GM12873 (cell line): ENCODE data around the gene SMYD5.

Source experiments
- TF ChIP-seq, protein P1 (sequence below): IDR thresholded peaks from 2 replicates; pipeline ENCODE4 v1.5.1; 2012; ENCODE audit warnings: low read depth, mild to moderate bottlenecking, moderate library complexity, low read length, control low read depth; ENCODE audit not compliant: insufficient read depth; ENCODE audit errors: missing control alignments

The SMYD5 gene

GRCh38 chr2:73176205-73176880 is 37.7 kb upstream of the SMYD5 start:
- TF ChIP-seq, protein P1, sequence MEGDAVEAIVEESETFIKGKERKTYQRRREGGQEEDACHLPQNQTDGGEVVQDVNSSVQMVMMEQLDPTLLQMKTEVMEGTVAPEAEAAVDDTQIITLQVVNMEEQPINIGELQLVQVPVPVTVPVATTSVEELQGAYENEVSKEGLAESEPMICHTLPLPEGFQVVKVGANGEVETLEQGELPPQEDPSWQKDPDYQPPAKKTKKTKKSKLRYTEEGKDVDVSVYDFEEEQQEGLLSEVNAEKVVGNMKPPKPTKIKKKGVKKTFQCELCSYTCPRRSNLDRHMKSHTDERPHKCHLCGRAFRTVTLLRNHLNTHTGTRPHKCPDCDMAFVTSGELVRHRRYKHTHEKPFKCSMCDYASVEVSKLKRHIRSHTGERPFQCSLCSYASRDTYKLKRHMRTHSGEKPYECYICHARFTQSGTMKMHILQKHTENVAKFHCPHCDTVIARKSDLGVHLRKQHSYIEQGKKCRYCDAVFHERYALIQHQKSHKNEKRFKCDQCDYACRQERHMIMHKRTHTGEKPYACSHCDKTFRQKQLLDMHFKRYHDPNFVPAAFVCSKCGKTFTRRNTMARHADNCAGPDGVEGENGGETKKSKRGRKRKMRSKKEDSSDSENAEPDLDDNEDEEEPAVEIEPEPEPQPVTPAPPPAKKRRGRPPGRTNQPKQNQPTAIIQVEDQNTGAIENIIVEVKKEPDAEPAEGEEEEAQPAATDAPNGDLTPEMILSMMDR = no peak

DNA sequence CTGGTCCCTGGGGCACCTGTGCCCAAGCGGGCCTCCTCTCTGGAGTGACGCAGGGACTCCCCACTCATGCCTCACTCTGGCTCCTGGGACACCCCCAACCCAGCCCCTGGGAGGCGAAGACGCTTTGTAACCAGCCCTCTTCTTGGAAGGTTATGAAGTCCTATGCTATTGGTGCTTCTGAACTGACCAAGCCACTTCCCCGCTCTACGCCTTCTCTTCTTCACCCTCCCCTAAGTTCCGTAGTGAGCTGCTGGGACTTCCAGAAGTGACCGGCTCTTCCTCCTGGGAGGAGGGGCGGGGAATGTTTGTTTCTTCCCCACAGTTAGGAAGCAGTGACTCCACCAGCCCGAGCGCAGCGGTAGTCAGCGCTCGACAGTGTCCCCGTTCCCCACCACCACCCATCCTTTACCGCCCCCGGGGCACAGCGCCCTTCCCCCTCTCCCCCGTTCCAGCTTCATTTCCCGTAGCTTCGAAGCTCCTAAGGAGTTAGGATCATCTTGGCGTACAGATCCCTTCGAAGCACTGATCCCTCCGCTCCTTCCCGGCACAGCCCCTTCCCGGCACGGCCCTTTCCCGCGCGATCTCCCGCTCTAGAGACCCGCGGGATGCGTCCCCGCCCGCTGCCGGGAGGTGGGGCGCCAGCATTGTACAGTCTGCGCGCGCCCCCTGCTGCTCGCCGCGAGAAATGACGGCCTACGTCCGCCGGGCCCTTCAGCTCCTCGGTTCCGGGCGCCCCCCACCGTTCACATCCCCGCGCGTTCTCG is 37.0 kb upstream of the SMYD5 start:
- TF ChIP-seq, protein P1 = peak; percentile 89

DNA sequence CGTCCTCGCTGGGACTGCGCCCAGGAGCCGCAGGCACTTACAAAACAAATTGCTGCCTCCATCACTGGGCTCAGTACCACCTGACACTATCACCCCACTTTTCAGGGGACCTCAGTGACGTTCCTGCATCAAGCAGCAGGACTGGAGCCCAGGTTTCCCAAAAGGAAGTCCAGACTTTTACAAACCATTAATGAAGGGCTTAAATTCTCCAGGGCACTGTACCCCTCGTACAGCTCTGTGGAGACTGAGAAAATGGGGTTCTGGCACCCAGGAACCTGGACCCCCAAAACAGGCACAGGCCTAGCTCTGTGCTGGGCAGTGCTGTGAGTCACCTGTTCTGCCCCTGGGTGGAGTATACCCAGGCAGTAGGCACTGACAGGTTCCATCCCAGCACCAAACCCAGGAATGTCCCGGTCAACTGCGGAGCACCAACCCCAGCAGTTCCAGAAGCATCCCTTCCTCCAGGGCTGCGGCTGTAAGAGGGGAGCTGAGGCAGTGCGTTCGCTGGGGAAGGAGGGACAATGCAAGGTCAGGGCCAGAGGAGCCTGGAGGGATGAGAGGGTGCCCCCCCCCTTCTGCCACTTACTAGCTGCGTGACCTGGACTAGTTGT is 36.3 kb upstream of the SMYD5 start:
- TF ChIP-seq, protein P1 = no peak

- TF ChIP-seq, protein P1 = no peak
Measured at GRCh38 chr2:73185965-73186364, 28.1 kb upstream of the SMYD5 start.

- TF ChIP-seq, protein P1 = no peak
Measured at GRCh38 chr2:73187549-73187948, 26.5 kb upstream of the SMYD5 start.

DNA sequence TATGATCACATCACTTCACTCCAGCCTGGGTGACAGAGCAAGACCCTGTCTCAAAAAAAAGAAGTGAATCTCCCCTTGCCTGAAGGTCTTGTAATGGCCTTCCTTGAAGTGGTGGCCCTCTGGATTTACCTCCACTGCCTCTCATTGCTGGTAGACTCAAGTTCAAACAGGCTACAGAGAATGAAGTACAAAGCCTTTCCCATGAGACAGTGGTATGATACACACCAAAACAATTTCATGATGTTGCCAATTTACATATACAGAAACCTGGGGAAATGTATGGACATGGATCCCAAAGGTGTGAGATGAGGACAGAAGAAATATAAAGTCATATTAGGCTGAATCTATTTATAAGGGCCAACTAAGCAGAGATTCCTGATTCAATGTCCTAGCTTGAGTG is 16.5 kb upstream of the SMYD5 start:
- TF ChIP-seq, protein P1 = no peak

GRCh38 chr2:73202156-73203054 is 11.6 kb upstream of the SMYD5 start, which contains the start of gene NOTO:
TSS of gene NOTO (plus strand) at chr2:73202574. CDS start at chr2:73202667, 93 bp downstream.
- TF ChIP-seq, protein P1 = no peak
